Activated CD8-positive, alpha-beta memory T cell treated with anti-CD3 and anti-CD28 coated beads, Interleukin-2, amount 50 U/mL, for 4 hours (primary cell): ENCODE data around the gene ZNF620.
"Not testable (repeated sequence)": the region's sequence is repeated elsewhere in the genome, so short reads cannot be mapped to it uniquely, and the experiment has no call there.

ENCODE experiments used
- DNase-seq: peaks from one replicate; pipeline ENCODE4 v3.0.0-alpha.2; 2020

ZNF620 gene

DNA sequence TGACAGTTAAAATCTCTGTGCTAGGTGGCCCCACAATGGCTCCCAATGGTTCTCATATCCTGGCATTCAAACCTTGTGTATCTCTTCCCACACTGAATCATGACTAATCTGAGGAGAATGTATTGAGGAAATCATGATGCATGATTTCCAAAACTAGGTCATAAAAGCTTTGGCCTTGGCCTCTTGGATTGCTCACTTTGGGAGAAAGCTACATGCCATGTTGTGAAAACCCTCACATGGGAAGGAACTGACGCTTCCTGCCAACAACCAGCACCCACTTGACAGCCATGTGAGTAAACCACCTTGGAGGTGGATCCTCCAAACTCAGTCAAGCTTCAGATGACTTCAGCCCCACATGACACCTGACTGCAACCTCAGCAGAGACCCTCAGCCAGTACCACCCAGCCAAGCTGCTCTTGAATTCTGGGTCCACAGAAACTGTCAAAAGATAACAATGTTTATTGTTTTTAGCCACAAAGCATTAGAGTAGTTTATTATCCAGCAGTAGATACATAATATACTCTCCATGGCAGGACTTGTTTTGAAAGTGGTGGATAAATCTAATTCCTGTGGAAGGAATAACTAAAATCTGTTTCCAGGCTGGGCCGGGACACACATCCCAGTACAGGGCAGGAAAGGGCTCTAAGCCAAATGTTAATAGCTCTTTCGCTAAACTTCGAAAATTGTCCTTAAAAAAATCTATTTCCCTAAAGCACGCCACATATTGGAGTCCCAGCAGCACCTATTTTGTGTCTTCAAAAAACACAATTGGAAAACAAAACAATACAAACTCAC, 1.0 kb upstream of the ZNF620 start:
- DNase-seq, result no peak

GRCh38 chr3:40511031-40511718, 5.3 kb downstream of the ZNF620 start:
- no peak for DNase-seq

DNA sequence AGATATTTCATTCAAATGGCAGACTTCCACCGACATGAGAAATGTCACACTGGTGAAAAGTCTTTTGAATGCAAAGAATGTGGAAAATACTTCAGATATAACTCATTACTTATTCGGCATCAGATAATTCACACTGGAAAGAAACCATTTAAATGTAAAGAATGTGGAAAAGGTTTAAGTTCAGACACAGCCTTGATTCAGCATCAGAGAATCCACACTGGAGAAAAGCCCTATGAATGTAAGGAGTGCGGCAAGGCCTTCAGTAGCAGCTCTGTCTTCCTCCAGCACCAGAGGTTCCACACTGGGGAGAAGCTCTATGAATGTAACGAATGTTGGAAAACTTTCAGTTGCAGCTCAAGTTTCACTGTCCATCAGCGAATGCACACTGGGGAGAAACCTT, 10.4 kb downstream of the ZNF620 start:
- DNase-seq, result no peak

DNA sequence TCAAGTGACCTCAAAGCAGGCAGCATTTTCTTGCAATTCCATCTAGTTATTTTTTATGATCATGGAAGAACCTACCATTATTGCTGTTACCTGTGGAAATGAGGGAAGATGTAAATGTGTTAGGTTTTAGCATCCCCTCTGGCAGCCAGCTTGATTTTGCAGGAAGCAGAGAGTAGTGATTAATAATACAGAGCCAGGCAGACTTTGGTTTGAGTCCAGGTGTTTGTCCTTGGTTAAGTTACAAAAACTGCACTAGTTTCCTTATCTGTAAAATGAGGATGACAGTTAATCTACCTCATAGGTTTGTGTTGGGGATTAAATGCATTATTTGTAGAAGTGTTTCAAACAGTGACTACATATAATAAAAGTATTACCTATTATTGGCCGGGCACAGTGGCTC, 12.2 kb downstream of the ZNF620 start:
- DNase-seq, result no peak

DNA sequence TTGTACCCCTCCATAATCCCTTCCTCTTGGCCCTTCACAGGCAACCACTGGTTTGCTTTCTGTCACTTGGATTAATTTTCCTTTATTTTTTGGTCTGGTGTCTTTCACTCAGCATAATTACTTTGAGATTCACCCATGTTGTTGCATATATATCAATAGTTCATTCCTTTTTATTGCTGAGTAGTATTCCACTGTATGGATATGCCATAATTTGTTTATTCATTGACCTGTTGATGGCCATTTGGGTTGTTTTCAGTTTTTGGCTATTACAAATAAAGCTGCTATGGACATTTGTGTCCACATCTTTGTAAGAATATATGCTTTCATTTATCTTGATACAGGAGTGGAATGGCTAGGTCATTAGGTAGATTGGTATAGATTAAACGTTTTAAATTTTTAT, 13.0 kb downstream of the ZNF620 start:
- no peak for DNase-seq

DNA sequence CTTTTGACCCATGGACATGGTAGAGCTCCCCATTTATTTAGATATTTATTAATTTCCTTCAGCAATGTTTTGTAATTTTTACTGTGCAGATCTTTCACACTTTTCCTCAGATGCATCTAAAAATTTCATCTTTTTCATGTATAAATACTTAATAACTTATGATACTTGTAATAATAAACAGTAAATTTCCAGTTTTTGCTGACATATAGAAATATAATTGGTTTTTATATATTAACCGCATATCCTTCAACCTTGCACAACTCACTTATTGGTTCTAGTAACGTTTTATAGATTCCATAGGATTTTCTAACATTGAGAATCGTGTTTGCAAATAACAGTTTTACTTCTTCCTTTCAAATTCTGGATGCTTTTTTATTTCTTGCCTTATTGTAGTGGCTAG, 15.4 kb downstream of the ZNF620 start:
- DNase-seq, result no peak

- DNase-seq, result no peak
Observed at GRCh38 chr3:40523781-40524180, 17.9 kb downstream of the ZNF620 start.

DNA sequence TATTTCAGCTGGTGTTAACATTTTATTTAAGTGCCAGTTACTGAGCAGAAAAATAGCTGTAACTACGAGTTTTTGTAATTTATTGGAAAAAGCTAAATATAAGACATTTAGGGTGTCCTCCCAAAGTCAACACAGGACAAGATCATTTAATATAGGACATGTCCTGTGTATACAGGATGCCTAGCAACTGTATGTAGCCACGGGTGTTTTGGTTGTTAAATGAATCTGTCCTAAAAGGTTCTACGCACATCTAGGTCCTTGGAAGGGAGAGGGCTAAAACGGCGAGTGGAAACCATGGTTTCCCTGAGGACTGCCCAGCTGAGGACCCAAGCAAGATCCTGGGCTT, 18.4 kb downstream of the ZNF620 start:
- DNase-seq, result no peak

DNA sequence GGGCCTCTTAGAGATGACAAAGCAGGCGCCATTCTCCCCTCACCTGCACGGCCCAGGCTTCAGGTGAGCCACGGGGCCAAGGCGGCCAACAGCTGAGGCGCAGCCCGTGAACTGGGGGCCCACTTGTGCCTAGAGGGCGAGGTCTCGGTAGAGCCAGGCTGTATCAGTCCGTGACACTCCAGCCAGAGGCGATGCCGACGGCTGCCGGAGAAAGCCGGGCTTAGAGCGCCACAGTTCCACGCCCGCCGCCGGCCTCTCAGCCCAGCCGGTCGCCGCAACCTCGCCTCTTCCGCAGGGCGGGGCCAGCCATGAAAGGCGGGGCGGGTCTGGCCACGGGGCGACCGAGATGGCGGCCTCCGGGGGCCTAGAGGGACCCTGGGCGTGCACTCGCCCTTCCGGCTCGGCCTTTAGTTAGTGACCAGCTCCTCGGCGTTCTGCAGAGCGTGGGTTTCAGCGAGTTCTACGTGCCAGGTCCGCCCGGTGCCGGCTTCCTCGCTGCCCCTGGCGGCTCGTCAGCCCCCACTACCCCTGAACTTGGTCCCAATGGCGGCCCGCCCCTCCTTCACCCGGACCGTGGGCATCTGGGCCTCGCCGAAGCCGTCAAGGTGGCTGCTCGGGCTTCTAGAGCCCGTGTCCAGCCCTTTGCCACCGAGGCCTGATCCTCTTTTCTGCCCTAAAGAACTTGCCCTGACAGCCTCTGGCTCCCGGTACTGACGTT, 18.9 kb downstream of the ZNF620 start, which contains the start of gene ZNF621:
Gene ZNF621 (plus strand): TSS at position 393 of the 718 bp plus-strand sequence. CDS start 881 bp downstream, outside the sequence.
- peak; percentile 85 for DNase-seq

DNA sequence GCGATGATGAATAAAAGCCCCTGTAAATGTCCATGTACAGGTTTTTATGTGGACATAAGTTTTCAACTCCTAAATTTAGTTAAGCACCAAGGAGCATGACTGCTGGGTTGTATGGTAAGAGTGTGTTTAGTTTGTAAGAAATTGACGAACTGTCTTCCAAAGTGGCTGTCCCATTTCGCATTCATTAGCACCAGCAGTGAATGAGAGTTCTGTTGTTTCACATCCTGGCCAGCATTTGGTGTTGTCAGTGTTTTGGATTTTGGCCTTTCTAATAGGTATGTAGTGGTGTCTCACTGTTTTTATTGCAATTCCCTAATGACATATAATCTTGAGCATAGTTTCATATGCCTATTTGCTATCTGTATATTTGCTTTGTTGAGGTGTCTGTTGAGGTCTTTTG, 22.6 kb downstream of the ZNF620 start:
- DNase-seq, result no peak

DNA sequence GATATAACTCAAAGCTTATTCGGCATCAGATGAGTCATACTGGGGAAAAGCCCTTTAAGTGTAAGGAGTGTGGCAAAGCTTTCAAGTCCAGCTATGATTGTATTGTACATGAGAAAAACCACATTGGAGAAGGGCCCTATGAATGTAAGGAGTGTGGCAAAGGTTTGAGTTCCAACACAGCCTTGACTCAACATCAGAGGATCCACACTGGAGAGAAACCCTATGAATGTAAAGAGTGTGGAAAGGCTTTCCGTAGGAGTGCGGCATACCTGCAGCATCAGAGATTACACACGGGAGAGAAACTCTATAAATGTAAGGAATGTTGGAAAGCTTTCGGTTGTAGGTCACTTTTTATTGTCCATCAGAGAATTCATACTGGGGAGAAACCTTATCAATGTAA, 26.4 kb downstream of the ZNF620 start:
- no peak for DNase-seq

DNA sequence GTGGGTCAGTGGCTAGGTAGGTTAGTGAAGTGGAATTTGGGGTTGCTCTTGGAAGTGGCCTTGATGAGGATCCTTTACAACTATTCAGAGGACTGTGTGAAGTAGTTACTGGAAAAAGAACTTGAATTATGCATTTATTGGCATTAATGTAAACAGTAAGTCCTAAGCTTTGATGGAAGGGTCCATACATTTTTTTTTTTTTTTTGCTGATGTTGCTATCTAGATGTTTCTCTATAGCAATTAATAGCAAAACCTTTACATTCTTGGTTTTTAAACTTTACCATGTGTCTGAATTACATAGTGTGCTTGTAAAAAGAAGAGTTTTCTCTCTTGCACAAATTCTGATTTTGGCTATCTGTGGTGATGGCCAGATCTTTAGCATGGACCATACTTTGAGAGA, 28.4 kb downstream of the ZNF620 start:
- no peak for DNase-seq

DNA sequence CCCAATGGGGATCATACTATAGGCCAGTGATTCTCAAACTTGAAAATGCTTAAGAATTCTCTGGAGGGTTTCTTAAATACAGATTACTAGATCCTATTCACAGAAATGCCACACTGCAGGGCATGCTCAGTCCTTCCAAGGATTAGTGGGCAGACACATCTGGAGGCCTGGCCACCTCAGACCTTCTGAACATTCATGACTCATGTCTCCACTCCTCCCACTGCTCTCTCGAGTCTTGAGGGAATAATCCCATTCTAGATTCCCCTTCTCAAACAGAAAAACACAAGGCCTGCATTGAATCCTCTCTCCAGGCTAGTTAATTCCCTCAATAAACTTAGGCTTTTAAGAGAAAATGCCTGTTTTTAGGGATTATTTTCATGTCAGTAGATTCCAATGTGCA, 41.0 kb downstream of the ZNF620 start:
- no peak for DNase-seq

DNA sequence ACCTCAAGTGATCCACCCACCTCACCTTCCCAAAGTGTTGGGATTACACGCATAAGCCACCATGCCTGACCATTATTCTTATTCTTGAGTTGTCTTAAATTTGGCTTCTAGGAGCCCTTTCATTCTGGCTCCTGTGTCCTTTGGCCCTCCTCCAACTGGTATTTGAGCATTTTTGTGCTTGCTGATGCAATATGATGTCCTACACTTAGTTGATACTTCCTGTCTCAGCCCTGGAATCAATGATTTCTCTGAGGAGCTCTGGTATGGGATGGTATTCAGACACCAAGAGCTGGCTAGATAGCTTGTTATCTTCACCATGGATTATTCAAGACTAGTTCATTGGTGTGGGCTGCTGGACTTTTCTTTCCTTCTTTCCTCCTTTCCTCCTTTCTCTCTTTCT, 44.3 kb downstream of the ZNF620 start:
- no peak for DNase-seq

GRCh38 chr3:40557575-40558161, 51.8 kb downstream of the ZNF620 start:
- DNase-seq, result no peak

- DNase-seq, result not testable (repeated sequence)
Observed at GRCh38 chr3:40562482-40562881, 56.6 kb downstream of the ZNF620 start.

DNA sequence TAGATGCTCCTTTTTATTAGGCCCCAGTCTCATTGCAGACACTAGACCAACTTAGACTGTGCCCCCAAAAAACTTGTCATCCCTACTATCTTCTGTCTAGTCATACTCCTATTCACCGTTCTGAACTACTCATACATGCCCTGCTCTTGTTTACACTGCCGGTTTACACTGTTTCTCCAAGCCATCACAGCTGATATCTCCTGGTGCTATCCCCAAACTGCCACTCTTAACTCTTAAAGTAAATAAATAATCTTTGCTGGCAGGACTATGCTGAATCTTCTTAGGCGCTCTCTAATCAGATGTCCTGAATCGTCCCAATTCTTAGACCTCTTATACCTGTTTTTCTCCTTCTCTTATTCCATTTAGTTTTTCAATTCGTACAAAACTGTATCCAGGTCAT, 59.8 kb downstream of the ZNF620 start:
- not testable (repeated sequence) for DNase-seq

DNA sequence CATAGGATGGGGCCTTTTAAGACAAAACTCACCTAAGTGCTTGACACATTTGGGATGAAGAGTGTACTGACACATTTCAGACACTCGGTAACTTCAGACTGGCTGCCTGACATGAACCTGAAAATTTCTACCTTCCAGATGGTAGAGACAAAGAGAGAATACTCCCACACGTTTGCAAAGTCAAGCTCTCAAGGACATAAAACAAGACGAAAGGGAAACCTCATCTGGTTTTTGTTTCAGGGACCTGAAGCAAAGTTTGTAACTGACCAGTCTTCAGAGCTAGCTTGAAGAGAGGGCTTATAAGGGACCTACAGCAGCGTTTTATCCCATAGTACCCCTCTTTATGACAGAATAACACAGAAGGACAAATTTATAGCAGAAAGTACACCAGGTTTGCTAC, 60.9 kb downstream of the ZNF620 start:
- no peak for DNase-seq
